ENCODE measurements around the gene THSD7A. TPM values are rescaled to one million over a fixed set of nuclear protein-coding genes. Genes with fewer than 3 reads are reported as not detected.

The THSD7A gene
- total RNA-seq, 2 experiments from 2014 or later, result not detected

GRCh38 chr7:11726001-11726793, 105.8 kb downstream of the THSD7A start:
- no peak for DNase-seq

GRCh38 chr7:11716185-11716584, 115.8 kb downstream of the THSD7A start:
- POLR2A ChIA-PET, result no interaction called here
- H3K4me1 Mint-ChIP-seq, result no peaks in the 10 kb centered on the region
- no peaks in the 10 kb centered on the region for H3K36me3 Mint-ChIP-seq
- no peak overlapping the region for H3K4me3 Mint-ChIP-seq
- no peak overlapping the region for H3K27ac Mint-ChIP-seq
- ATAC-seq (ENCODE audit: low read depth) (no peak), DNase-seq (no peak)
- H3K27me3 Mint-ChIP-seq, result no peaks in the 10 kb centered on the region
- no peaks in the 10 kb centered on the region for H3K9me3 Mint-ChIP-seq

More at GRCh38 chr7:11726001-11726793, 105.8 kb downstream of the THSD7A start:
- Mint-ChIP-seq H3K9me3 (no peaks in the 10 kb centered on the region), H3K27ac (no peak overlapping the region), H3K27me3 (no peaks in the 10 kb centered on the region), H3K4me3 (no peak overlapping the region), H3K4me1 (no peaks in the 10 kb centered on the region), H3K36me3 (no peaks in the 10 kb centered on the region)
- POLR2A ChIA-PET, result no interaction called here
- no peak for ATAC-seq (ENCODE audit: low read depth)

GRCh38 chr7:11714676-11715075, 117.3 kb downstream of the THSD7A start:
- Mint-ChIP-seq H3K9me3 (no peaks in the 10 kb centered on the region), H3K36me3 (no peaks in the 10 kb centered on the region), H3K27me3 (no peaks in the 10 kb centered on the region), H3K27ac (no peak overlapping the region), H3K4me3 (no peak overlapping the region), H3K4me1 (no peaks in the 10 kb centered on the region)
- no peak for ATAC-seq (ENCODE audit: low read depth)
- no peak for DNase-seq
- POLR2A ChIA-PET, result no interaction called here

GRCh38 chr7:11714205-11714604, 117.8 kb downstream of the THSD7A start:
- POLR2A ChIA-PET, result no interaction called here
- no peaks in the 10 kb centered on the region for H3K4me1 Mint-ChIP-seq
- H3K36me3 Mint-ChIP-seq, result no peaks in the 10 kb centered on the region
- H3K4me3 Mint-ChIP-seq, result no peak overlapping the region
- DNase-seq (no peak), ATAC-seq (ENCODE audit: low read depth) (no peak)
- no peaks in the 10 kb centered on the region for H3K27me3 Mint-ChIP-seq
- no peak overlapping the region for H3K27ac Mint-ChIP-seq
- H3K9me3 Mint-ChIP-seq, result no peaks in the 10 kb centered on the region

GRCh38 chr7:11713352-11713751, 118.6 kb downstream of the THSD7A start:
- no peaks in the 10 kb centered on the region for H3K36me3 Mint-ChIP-seq
- H3K9me3 Mint-ChIP-seq, result no peaks in the 10 kb centered on the region

GRCh38 chr7:11710377-11710776, 121.6 kb downstream of the THSD7A start:
- Mint-ChIP-seq H3K27ac (no peak overlapping the region), H3K9me3 (no peaks in the 10 kb centered on the region), H3K4me1 (no peaks in the 10 kb centered on the region), H3K4me3 (no peak overlapping the region), H3K27me3 (no peaks in the 10 kb centered on the region), H3K36me3 (no peaks in the 10 kb centered on the region)
- ATAC-seq (ENCODE audit: low read depth) (no peak), DNase-seq (no peak)
- POLR2A ChIA-PET, result no interaction called here

More at GRCh38 chr7:11713352-11713751, 118.6 kb downstream of the THSD7A start:
- POLR2A ChIA-PET, result no interaction called here
- Mint-ChIP-seq H3K4me3 (no peak overlapping the region), H3K4me1 (no peaks in the 10 kb centered on the region), H3K27ac (no peak overlapping the region), H3K27me3 (no peaks in the 10 kb centered on the region)
- ATAC-seq (ENCODE audit: low read depth) (no peak), DNase-seq (no peak)

- Mint-ChIP-seq H3K9me3 (no peaks in the 10 kb centered on the region), H3K27ac (no peak overlapping the region), H3K27me3 (no peaks in the 10 kb centered on the region), H3K4me1 (no peaks in the 10 kb centered on the region), H3K4me3 (no peak overlapping the region), H3K36me3 (no peaks in the 10 kb centered on the region)
- ATAC-seq (ENCODE audit: low read depth) (no peak), DNase-seq (no peak)
- POLR2A ChIA-PET, result no interaction called here
These were observed 122.8 kb downstream of the THSD7A start for GRCh38 chr7:11709196-11709595.

GRCh38 chr7:11707606-11708193, 124.3 kb downstream of the THSD7A start:
- Mint-ChIP-seq H3K27ac (no peak overlapping the region), H3K9me3 (no peaks in the 10 kb centered on the region), H3K36me3 (no peaks in the 10 kb centered on the region)

GRCh38 chr7:11706666-11707605, 125.1 kb downstream of the THSD7A start:
- DNase-seq (no peak), ATAC-seq (ENCODE audit: low read depth) (no peak)
- H3K27ac Mint-ChIP-seq, result no peak overlapping the region
- POLR2A ChIA-PET, result no interaction called here
- H3K9me3 Mint-ChIP-seq, result no peaks in the 10 kb centered on the region
- no peak overlapping the region for H3K4me3 Mint-ChIP-seq
- no peaks in the 10 kb centered on the region for H3K4me1 Mint-ChIP-seq
- no peaks in the 10 kb centered on the region for H3K36me3 Mint-ChIP-seq
- no peaks in the 10 kb centered on the region for H3K27me3 Mint-ChIP-seq

More at GRCh38 chr7:11707606-11708193, 124.3 kb downstream of the THSD7A start:
- DNase-seq (no peak), ATAC-seq (ENCODE audit: low read depth) (no peak)
- Mint-ChIP-seq H3K27me3 (no peaks in the 10 kb centered on the region), H3K4me1 (no peaks in the 10 kb centered on the region), H3K4me3 (no peak overlapping the region)
- POLR2A ChIA-PET, result no interaction called here

- ATAC-seq (ENCODE audit: low read depth), result no peak
- no peaks in the 10 kb centered on the region for H3K36me3 Mint-ChIP-seq
- POLR2A ChIA-PET, result no interaction called here
These were observed 128.2 kb downstream of the THSD7A start for GRCh38 chr7:11703829-11704228.

GRCh38 chr7:11702938-11703337, 129.1 kb downstream of the THSD7A start:
- Mint-ChIP-seq H3K27me3 (no peaks in the 10 kb centered on the region), H3K27ac (no peak overlapping the region), H3K4me1 (no peaks in the 10 kb centered on the region), H3K36me3 (no peaks in the 10 kb centered on the region), H3K4me3 (no peak overlapping the region), H3K9me3 (no peaks in the 10 kb centered on the region)
- POLR2A ChIA-PET, result no interaction called here
- no peak for ATAC-seq (ENCODE audit: low read depth)
- no peak for DNase-seq

More at GRCh38 chr7:11703829-11704228, 128.2 kb downstream of the THSD7A start:
- DNase-seq, result no peak
- Mint-ChIP-seq H3K27ac (no peak overlapping the region), H3K9me3 (no peaks in the 10 kb centered on the region), H3K4me3 (no peak overlapping the region), H3K4me1 (no peaks in the 10 kb centered on the region), H3K27me3 (no peaks in the 10 kb centered on the region)

- DNase-seq (no peak), ATAC-seq (ENCODE audit: low read depth) (no peak)
- POLR2A ChIA-PET, result no interaction called here
- no peak overlapping the region for H3K4me3 Mint-ChIP-seq
- no peaks in the 10 kb centered on the region for H3K36me3 Mint-ChIP-seq
- H3K4me1 Mint-ChIP-seq, result no peaks in the 10 kb centered on the region
- H3K27ac Mint-ChIP-seq, result no peak overlapping the region
- H3K9me3 Mint-ChIP-seq, result no peaks in the 10 kb centered on the region
- no peaks in the 10 kb centered on the region for H3K27me3 Mint-ChIP-seq
These were observed 130.0 kb downstream of the THSD7A start for GRCh38 chr7:11701829-11702560.

GRCh38 chr7:11699666-11700065, 132.3 kb downstream of the THSD7A start:
- no peak for ATAC-seq (ENCODE audit: low read depth)
- POLR2A ChIA-PET, result no interaction called here
- Mint-ChIP-seq H3K27me3 (no peaks in the 10 kb centered on the region), H3K9me3 (no peaks in the 10 kb centered on the region), H3K4me3 (no peak overlapping the region), H3K4me1 (no peaks in the 10 kb centered on the region), H3K36me3 (no peaks in the 10 kb centered on the region), H3K27ac (no peak overlapping the region)
- DNase-seq, result no peak

Data from activated naive CD8-positive, alpha-beta T cell treated with anti-CD3 and anti-CD28 coated beads, Interleukin-2, amount 10 ng/mL, durations not matched to agents 7 days and 5 days (primary cell).